ENCODE results near the gene MALRD1.

GRCh38 chr10:19012111-19012510 is 36.5 kb upstream of the MALRD1 start:
- TF ChIP-seq CTCF (IDR thresholded peaks at IDR 0.05; ENCODE audit: insufficient read depth, low read depth, low read length) (no peak), EZH2 (IDR thresholded peaks at IDR 0.05; ENCODE audit: insufficient read depth, low read length) (no peak)
